A549 (cell line): ENCODE measurements around the gene INTS13.

Experiments
- CHD2 ChIP-seq: fragments of 150-350 bp; IDR thresholded peaks from 2 replicates; pipeline ENCODE4 v1.6.1; 2014; ENCODE audit warnings: low read length; ENCODE audit not compliant: partially characterized antibody
- CTCF ChIP-seq: fragments of >200 bp; sonication (Bioruptor Twin); formaldehyde crosslinking; IDR thresholded peaks from 3 replicates; pipeline ENCODE4 v1.5.1; 2016
- FOSL2 ChIP-seq, 2 experiments: fragments of 450-650 bp in 1 of 2; fragments of >200 bp in 1 of 2; sonication (Bioruptor Twin) in 1 of 2; formaldehyde crosslinking; IDR thresholded peaks; 2 replicates each; pipeline versions ENCODE4 v1.5.0 to v1.6.1; 2016 to 2020; ENCODE audit warnings: mild to moderate bottlenecking in 1 of 2, moderate library complexity in 1 of 2
- KDM5A ChIP-seq: fragments of 200-600 bp; sonication (generic); IDR thresholded peaks from 2 replicates; pipeline ENCODE4 v1.6.1; 2016; ENCODE audit warnings: antibody characterized with exemption, mild to moderate bottlenecking
- POLR2A ChIP-seq: IDR thresholded peaks from 2 replicates; pipeline ENCODE4 v1.6.1; 2012; ENCODE audit warnings: mild to moderate bottlenecking, low read length
- RAD21 ChIP-seq, 2 experiments: fragments of >200 bp in 1 of 2; sonication (Bioruptor Twin) in 1 of 2; formaldehyde crosslinking in 1 of 2; IDR thresholded peaks in 1 of 2; conservative IDR thresholded peaks in 1 of 2; 2 replicates in 1 of 2; 3 replicates in 1 of 2; pipeline ENCODE4 v1.6.1; 2012 to 2018; ENCODE audit warnings: inconsistent platforms in 1 of 2
- RCOR1 ChIP-seq: fragments of 150-350 bp; IDR thresholded peaks from 2 replicates; pipeline ENCODE4 v1.6.1; 2014; ENCODE audit warnings: antibody characterized with exemption, low read length, low read depth
- REST ChIP-seq: fragments of 200-600 bp; sonication (generic); IDR thresholded peaks from 2 replicates; pipeline ENCODE4 v1.6.1; 2016; ENCODE audit warnings: antibody characterized with exemption, mild to moderate bottlenecking, moderate library complexity
- USF2 ChIP-seq: fragments of 450-650 bp; IDR thresholded peaks from 2 replicates; pipeline ENCODE4 v1.6.1; 2014; ENCODE audit warnings: antibody characterized with exemption

- TF ChIP-seq CTCF: no peak
- TF ChIP-seq POLR2A: no peak
- no peak for TF ChIP-seq RCOR1
- no peak for TF ChIP-seq USF2
- no peak for TF ChIP-seq FOSL2 (IDR thresholded peaks at IDR 0.05)
- TF ChIP-seq FOSL2 (CRISPR knock-in tag; IDR thresholded peaks at IDR 0.05): no peak
- no peak for TF ChIP-seq RAD21 (conservative IDR thresholded peaks at IDR 0.05 in 1 of 2, IDR thresholded peaks at IDR 0.05 in 1 of 2)
- TF ChIP-seq KDM5A: no peak
- no peak for TF ChIP-seq REST
- TF ChIP-seq CHD2: no peak
Observed at GRCh38 chr12:26867080-26867479, 70.7 kb downstream of the INTS13 start.
